Retinal pigment epithelial cell (primary cell): Measurements from ENCODE around the gene EPOP.
A peak's percentile ranks its signal among the peaks of the same experiment; 100 is the strongest.

ENCODE experiments used
- DNase-seq: peaks from one replicate; pipeline ENCODE4 v3.0.0-alpha.2; 2010; ENCODE audit warnings: low read depth
- H3K4me3 ChIP-seq: 2 replicates; pipeline ENCODE4 v1.5.1; 2011; ENCODE audit warnings: mild to moderate bottlenecking, low read length, control low read depth, moderate library complexity
- CTCF ChIP-seq: conservative IDR thresholded peaks from 2 replicates; pipeline ENCODE4 v1.5.1; 2011; ENCODE audit warnings: low read depth, low read length, control low read depth, inconsistent platforms

EPOP gene

GRCh38 chr17:38663125-38663751, 11.5 kb downstream of the EPOP start:
- no peak overlapping the region for H3K4me3 ChIP-seq
- peak; percentile 97 for TF ChIP-seq CTCF
- DNase-seq = peak; percentile 22

- DNase-seq = no peak
- no peak for TF ChIP-seq CTCF
- no peak overlapping the region for H3K4me3 ChIP-seq
Observed at GRCh38 chr17:38660097-38661025, 14.4 kb downstream of the EPOP start.

- no peak for DNase-seq
- no peak for TF ChIP-seq CTCF
Observed at GRCh38 chr17:38659415-38659814, 15.3 kb downstream of the EPOP start.

GRCh38 chr17:38658741-38659345, 15.9 kb downstream of the EPOP start:
- no peak for TF ChIP-seq CTCF
- DNase-seq = no peak
- H3K4me3 ChIP-seq = no peak overlapping the region

More at GRCh38 chr17:38659415-38659814, 15.3 kb downstream of the EPOP start:
- no peak overlapping the region for H3K4me3 ChIP-seq

GRCh38 chr17:38657824-38658740, 16.7 kb downstream of the EPOP start:
- no peak overlapping the region for H3K4me3 ChIP-seq
- no peak for TF ChIP-seq CTCF
- DNase-seq = no peak

- no peak overlapping the region for H3K4me3 ChIP-seq
- no peak for DNase-seq
- no peak for TF ChIP-seq CTCF
Observed at GRCh38 chr17:38656959-38657823, 17.6 kb downstream of the EPOP start.
